Measurements from ENCODE around the gene PTPRQ.

Gene PTPRQ

DNA sequence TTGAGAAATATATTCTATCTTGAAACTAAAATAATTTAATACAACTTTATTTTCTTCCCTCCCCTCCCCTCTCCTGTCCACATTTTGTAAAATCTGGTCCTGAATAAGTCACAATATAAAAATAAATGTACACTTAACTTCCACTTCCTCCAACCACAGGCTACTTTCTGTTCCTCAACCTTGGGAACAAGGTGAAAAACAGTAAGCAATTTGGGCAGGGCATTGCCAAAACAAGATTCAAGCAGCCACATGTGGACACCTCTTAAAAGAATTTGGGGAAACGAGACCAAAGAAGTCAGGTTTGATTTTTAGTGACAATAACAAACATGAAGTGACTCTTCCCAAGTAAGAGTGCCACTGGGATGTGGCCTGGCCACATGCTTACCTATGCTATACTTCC lies 115.7 kb downstream of the PTPRQ start:
- DNase-seq: no peak

DNA sequence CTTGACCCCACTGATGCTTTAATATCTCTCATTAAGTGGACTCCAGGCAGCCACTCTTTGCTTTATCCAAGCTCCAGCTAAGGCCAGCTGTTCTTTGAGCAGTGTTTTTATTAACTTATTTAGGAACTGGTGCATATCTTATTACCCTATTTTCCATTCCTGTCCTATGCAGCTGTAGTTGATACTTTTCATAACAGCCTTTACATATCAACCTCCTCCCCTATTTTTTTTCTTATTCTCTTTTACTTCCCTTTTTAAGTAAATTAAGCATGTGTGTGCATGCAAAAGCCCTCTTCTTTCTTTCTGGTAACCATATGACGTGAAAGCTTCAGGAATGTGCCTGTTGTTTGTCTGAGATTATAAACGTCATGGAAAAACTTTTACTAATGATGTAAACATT lies 121.2 kb downstream of the PTPRQ start:
- DNase-seq: no peak

DNA sequence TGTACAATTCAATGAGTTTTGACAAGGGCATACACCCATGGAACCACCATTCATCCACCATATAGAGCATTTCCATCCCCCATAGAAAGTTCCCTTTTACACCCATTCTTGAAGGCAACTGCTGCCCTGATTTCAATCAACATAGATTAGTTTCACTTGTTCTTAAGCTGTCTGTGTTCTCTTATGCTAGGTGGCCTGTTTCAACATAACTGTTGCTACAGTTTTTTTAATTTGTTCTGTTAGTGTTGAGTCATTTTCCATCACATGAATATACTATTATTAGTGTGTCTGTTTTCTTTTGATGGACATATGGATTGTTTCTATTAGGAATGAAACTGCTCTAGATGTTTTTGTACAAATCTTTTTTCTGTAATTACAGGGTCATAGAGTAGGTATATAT lies 123.4 kb downstream of the PTPRQ start:
- no peak for DNase-seq

DNA sequence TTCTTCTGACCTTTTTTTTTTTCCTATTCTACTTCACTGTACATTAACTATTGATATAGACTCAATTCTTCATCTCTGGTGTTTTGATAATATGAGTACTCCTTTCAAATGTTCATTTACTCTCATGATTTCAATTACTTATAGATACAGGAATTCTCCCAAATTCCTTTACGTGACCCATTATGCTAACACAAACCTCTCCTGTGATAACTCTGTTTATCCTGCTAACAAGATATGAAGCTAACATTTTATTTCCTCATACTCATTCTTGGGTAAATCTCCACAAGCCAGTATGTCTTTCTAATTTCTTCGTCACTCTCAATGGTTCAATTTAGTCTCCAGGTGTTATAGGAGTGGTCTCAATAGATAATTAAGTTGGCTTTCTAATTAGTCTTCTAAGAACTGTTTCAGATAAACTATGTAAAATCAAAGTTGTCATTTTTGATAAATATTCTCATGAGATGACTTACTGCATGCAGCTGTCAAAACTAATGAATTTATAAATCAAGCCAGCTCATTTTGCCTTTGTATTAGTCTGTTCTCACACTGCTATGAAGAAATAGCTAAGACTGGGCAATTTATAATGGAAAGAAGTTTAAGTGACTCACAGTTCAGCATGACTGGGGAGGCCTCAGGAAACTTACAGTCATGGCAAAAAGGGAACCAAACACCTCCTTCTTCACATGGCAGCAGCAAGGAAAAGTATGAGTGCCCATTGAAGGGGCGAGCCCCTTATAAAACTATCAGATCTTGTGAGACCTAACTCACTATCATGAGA lies 132.8 kb downstream of the PTPRQ start:
- DNase-seq: no peak

DNA sequence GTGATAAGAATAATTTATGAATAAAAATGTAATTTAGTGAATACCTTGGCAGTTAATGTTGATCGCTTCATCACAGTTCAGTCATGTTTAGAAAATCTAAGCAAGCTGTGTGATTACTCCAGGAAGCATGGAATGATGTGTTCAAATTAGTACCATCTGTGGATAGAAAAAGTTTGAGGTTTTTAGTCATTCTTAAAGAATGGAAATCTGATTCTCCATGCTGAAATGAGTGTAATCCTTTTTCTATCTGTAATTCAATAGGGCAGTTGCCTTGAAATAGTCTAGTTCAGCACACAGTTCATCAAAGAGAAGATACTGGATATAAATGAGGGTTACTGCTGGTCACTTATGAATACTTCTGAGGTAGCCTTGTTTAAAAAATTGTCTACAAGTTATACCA lies 136.2 kb downstream of the PTPRQ start:
- no peak for DNase-seq

DNA sequence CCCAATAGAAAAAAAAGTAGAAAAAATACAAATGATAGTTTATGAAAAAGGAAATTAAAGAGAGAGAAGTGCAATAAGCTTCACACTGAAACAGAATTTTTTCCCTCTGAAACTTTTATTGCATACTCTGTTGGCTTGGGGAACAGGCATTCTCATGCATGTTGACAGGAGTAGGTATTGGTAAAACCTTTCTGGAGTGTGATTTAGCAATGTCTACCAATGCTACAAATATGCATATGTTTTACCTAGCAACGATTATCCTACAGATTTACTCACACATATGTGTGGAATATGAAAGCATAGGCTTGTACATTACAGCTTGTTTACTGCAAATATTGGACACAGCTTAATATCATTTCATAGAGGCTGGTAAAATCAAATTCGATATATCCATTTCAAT lies 137.7 kb downstream of the PTPRQ start:
- DNase-seq: no peak

DNA sequence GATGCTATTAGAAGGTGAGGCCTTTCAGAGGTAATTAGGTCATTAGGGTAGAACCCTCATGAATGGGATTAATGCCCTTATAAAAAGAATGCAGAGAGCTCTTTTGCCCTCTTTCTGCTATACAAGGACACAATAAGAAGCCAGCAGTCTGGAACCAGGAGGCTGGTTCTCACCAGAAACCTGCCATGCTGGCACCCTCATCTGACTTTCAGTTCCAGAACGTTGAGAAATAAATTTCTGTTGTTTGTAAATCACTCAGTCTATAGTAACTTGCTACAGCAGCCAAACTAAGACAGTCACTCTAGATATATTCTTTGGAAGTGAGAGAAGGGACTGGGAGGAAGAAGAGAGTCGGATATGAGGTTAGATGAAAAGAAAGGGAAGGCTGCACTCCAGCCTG lies 138.4 kb downstream of the PTPRQ start:
- no peak for DNase-seq

DNA sequence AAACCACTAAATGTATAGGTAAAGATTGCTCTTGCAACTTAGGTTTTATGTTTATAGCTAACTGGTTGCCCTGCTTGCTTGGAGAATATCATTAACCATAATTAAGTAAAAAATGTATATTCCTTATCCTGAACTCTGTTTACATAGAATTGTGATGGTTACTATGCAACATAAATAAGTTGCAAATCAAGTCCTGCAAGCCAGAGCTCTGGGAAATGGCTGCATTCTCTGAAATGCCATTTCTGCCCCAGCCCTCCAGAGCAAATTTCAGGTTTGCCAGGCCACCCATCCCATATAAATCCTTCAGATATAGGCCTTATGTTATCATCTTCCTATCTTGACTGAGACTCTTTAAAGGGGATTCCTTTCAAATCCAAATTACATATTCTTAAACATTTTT lies 145.0 kb downstream of the PTPRQ start:
- no peak for DNase-seq

DNA sequence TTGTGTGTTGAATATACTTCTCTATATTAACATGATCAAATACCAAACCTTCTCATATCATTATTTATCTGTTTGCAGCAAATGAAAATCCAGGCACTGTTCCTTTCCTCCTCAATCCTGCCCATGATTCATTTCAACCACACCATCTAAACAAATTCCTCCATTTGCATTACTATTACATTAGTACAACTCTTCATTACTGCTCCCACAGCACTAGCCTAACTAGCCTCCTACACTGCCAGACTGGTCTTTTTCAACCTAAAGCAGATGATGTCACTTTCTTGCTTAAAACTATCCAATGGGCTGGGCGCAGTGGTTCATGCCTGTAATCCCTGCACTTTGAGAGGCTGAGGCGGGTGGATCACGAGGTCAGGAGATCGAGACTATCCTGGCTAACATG lies 146.1 kb downstream of the PTPRQ start:
- DNase-seq: no peak

DNA sequence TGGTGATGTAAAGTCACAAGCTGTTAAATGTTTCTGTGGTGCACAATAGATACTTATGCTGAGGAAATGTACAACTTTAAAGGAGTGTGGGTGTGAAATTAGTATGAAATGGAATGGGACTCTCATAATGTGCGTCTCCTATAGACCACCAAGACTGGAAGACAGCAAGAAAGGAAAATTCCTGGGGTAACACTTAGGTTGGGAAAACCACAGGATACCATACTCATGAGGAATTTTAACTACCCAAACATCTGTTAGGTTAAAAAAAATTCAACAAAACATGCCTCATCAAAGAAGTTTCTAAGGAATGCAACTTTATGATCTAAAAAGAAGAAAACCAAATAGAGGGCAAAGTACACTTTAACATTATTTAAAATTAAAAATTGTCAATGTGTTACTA lies 149.7 kb downstream of the PTPRQ start:
- no peak for DNase-seq

DNA sequence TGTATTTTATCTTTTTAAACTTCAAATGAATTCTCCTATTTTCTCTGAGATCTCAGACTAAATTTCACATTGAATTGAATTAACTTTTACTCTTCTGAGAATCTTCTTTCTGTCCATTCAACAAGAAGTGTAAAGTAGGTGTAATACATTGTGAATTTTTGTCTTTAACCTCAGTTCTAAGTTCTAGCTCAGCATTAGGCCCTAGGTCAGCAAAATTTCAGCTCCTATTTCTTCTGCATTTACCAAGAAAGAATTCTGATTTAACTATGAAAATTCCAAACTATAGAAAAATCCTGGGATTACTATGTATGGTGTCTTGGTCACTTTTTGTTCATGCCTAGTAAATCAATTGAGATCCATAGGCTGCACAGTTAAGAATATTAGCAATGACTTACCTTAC lies 152.5 kb downstream of the PTPRQ start:
- no peak for DNase-seq

DNA sequence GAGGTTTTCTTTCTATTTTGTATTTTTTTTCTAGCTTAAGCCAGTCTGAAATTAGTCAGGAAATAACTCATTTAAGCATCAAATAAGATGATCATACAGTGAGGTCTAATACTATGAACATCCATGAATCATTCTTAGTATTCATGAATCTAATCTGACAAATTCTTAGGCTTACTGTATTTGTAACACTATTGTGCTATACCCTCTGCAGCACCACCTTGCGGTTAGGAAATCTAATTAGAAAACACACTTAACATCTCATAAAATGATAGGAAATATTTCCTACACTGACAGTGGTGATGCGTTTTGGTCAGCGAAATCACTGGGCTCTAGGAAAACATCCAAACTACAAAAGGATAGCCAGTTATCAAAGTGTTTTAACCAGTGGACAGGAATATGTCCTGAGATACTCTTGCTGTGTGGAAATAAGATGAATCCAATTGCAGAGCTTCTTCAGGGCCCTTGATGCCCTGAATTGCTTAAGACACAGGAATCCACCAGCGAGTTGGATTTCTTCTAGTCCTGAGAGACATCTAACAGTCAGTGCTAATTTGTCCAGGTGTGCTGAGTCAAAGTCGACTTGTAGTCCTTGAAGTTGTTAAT lies 154.1 kb downstream of the PTPRQ start:
- no peak for DNase-seq

DNA sequence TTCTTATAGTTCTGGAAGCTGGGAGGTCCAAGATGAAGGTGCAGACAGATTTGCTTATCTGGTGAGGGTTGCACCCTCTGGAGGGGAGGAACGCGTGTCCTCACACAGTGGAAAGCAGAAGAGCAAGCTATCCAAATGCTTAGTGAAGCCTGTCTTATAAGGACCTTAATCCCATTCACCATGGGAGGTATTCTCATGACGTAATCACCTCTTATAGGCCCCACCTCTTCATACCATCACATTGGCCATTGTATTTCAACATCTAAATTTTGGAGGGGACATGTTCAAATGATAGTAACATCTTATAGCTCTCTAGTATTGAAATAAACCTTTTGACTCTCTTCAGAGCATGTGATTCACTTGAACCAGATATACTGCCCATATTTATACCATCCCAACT lies 158.4 kb downstream of the PTPRQ start:
- no peak for DNase-seq

DNA sequence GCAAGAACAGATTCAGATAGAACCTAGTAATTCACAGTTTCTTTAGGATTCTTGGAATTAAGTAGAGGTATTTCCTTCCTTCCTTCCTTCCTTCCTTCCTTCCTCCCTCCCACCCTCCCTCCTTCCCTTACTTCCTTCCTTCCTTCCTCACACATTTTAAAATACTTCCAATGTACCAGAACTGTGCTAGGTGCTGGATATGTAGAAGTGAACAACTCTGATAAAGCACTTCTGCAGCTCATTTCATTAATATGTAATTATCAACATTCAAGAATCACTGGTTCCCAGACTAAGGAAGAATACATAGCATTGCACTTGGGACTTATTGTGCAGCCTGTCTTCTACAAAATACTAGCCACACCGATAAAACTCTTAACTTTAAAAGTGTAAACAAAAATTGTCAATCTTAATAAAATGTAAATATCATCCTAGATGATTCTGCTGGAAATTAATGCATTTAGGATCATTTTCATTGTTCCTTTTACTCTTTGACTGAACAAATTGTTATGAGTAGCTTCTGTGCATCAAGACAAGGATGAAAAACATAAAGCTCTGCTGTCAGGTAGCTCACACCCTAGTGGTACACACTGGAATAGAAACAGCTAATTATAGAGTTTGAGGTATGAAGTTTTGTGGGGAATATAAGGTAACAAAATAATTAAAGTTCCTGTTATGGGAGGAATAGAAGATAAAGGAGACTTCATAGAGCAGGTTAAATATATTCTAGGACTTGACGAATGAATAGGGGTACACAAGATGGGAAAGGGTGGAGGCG lies 163.5 kb downstream of the PTPRQ start:
- DNase-seq: no peak

DNA sequence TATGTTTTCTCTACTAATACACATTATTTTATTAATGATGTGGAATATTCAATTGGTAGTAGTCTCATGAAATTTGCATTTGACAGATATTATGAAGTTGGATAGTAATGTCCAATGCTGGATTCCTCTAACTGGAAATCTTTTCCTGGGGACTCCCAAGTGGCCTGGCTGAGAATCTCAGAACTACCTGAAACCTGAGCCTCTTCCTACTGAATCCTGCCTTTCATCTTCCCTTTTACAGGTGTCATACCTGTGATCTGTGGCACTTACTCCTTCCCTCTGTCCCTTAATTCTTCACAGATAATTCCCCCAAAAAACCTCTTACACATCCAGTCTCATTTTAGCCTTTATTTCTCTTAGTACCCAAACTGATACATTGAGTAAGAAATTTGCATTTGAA lies 173.7 kb downstream of the PTPRQ start:
- no peak for DNase-seq

DNA sequence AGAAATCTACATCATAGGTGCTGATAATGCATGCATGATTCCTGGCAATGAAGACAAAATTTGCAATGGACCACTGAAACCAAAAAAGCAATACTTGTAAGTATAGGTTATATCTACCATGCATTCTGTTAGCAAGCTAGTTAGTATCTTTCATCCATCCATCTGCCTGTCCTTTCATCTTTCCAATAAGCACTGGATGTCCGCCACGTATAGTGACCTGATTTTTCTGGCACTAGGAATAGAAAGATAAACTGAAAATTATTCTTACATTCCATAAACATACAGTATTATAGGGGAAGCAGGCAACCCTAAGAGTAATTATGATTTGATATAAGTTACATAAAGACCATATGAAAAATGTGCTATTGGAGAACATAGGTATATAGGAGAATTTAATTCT lies 176.2 kb downstream of the PTPRQ start:
- no peak for DNase-seq

DNA sequence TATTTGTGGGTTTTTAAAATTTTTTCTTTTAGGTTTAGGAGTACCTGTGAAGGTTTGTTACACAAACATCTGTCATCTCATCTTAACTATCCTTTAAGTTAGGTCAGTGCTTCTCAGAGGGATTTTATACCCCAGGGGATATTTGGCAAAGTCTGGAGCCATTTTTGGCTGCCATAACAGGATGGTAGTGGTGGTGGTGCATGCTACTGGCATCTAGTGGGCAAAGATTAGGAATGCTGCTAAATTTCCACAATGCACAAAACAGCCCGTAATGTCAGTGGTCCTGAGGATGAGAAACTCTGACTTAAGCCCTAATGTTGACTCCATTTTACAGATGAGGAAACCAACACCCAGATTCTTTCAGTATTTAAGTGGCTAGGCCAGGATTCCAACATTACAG lies 178.2 kb downstream of the PTPRQ start:
- no peak for DNase-seq

DNA sequence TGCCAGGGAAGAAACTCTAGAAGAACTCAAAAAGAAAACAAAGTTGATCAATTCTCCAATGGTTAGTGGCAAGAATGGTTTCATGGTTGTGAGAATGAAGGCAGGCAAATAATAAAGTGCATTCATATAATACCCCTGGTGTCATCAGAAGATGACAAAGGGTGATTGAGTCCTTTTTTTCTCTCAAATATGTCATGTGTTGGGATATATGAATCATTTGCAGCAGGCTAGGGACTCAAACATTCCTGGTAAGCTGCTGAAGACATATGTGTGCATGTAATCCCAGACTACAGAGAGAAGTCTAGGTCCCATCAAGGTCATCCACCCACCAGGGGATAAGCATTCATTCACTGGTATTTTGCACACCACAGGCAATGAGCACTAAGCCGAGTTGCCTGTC lies 181.0 kb downstream of the PTPRQ start:
- no peak for DNase-seq

DNA sequence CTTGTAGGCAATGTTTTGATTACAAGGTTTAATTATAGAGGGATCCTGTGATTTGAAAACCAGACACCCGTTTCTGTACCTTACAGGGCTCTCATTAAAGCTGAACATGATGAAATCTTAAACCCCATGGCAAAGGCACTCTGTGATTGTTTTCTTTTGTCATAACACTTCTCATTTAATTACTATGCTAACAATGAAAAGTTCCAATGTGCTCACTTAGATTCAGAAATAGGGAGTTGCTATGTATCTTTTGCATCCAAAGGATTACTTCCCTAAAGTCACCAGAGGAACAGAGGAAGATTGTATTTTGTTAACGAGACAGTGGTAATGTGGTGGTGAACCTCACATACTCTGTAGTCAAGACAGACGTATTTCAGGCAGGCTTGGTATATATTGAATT lies 181.9 kb downstream of the PTPRQ start:
- no peak for DNase-seq

DNA sequence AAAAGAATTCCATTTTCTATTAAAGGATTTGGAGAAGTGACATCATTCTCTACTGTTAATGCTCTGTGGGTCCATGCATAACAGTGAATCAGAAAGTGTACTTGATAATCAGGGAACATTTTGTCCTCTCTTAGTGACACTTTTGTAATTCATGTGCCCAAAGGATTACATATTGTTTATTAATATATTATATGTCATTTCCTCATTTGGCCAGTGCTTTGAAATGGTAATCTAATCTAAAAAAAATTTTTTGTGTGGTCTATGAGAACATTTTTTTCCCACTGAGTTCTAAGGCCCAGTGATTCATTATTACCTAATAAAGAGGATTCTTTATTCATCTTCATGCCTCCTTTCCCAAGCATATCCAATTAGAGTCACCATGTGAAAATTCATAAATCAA lies 183.7 kb downstream of the PTPRQ start:
- DNase-seq: no peak

DNA sequence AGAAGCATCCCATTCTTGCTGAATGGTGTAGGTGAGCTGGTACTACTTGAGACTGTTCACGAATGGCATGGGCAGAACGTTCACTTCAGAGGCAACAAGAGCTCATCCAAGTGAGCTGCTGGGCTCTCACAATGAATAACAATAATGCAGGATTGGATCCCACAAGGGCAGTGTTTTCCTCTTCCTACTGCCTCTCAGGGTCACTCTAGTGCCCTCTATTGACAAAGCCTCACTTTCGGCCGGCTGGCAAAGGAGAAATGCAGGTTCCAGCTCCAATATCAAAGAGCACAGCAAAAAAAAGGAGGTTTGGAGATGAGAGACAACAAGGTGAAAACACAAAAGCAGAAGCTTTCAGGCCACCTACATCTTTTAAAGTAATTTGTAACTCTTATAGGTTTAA lies 188.8 kb downstream of the PTPRQ start:
- DNase-seq: no peak

DNA sequence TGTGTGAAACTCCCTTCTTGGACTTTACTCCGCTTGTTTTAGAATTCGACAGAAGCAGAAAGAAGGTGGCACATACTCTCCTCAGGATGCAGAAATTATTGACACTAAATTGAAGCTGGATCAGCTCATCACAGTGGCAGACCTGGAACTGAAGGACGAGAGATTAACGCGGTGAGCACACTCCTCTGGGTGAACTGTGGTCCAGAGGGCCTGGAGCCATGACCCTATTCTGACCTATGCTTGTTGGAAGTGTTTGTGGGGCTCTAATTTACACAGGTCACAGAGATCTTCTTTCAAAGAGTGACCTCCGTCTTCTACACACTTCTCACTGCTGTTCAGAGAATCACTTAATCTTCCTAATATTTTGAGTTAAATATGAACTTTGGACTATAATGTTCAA lies 190.9 kb downstream of the PTPRQ start:
- DNase-seq: no peak

DNA sequence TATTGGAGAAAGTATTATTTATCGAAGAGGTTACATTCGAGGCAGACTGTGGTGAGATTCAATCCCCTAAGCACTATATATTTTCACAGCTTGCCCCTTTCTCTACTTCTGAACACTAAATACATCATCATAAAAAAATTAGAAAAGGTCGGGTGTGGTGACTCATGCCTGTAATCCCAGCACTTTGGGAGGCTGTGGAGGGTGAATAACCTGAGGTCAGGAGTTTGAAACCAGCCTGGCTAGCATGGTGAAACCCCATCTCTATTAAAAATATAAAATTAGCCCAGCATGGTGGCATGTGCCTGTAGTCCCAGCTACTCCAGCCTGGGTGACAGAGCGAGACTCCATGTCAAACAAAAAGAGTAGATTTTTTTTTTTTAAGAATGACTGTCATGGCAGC lies 192.8 kb downstream of the PTPRQ start:
- no peak for DNase-seq

DNA sequence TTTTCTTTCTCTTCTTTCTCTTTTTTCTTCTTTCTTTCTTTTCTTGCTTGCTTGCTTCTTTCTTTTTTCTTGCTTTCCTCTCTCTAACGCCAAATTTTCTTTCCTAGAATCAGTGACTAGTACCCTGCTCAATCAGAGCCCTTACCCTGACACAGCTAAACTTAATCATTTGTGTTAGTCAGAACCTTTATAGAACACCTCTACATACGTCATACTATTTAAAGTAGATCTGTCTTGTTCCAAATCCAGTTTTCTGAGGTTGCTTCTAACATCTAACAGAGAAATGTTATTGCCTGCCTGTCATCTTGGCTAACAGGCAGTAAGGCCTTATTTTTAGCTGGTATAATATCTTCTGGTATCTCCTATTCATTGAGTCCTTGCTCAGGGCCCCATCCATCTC lies 197.9 kb downstream of the PTPRQ start:
- DNase-seq: no peak
